Activated CD4-positive, alpha-beta T cell treated with anti-CD3 and anti-CD28 coated beads, Interleukin-2, amount 10 ng/mL, durations not matched to agents 7 days and 5 days (primary cell): ENCODE data around the gene RAPH1. TPM values are rescaled to one million over a fixed set of nuclear protein-coding genes. Genes with fewer than 3 reads are reported as not detected.
"Not testable (repeated sequence)": the region's sequence is repeated elsewhere in the genome, so short reads cannot be mapped to it uniquely, and the experiment has no call there.

Experiments used
- CTCF ChIA-PET: fragments of 350-600 bp; sonication (Branson Sonifier 250); formaldehyde crosslinking; loops from one replicate; lab custom pipeline; 2021; ENCODE audit warnings: antibody characterized with exemption; lab: Charles Lee
- POLR2A ChIA-PET: fragments of 350-600 bp; sonication (Branson Sonifier 250); formaldehyde crosslinking; loops from one replicate; lab custom pipeline; 2021; ENCODE audit warnings: antibody characterized with exemption; lab: Charles Lee
- DNase-seq: peaks from one replicate; pipeline ENCODE4 v3.0.0-alpha.2; 2020
- H3K27ac Mint-ChIP-seq: one replicate; pipeline ENCODE4 v1.8.0; 2021; ENCODE audit warnings: mild to moderate bottlenecking, moderate library complexity, mixed read lengths
- H3K27me3 Mint-ChIP-seq: one replicate; pipeline ENCODE4 v1.8.0; 2021; ENCODE audit warnings: mixed read lengths
- H3K36me3 Mint-ChIP-seq: one replicate; pipeline ENCODE4 v1.8.0; 2021; ENCODE audit warnings: low read depth, mixed read lengths
- H3K4me1 Mint-ChIP-seq: one replicate; pipeline ENCODE4 v1.8.0; 2021; ENCODE audit warnings: mixed read lengths
- H3K4me3 Mint-ChIP-seq: one replicate; pipeline ENCODE4 v1.8.0; 2021; ENCODE audit warnings: mild to moderate bottlenecking, moderate library complexity, mixed read lengths
- H3K9me3 Mint-ChIP-seq: one replicate; pipeline ENCODE4 v1.8.0; 2021; ENCODE audit warnings: mixed read lengths
- total RNA-seq, 2 experiments: library from RNA; stranded (reverse); gene quantifications; one replicate each; pipeline ENCODE4 v1.2.3, GENCODE V29; 2021

The RAPH1 gene
- total RNA-seq, 2 experiments from 2014 or later, result 1.7 to 2.1 TPM

DNA sequence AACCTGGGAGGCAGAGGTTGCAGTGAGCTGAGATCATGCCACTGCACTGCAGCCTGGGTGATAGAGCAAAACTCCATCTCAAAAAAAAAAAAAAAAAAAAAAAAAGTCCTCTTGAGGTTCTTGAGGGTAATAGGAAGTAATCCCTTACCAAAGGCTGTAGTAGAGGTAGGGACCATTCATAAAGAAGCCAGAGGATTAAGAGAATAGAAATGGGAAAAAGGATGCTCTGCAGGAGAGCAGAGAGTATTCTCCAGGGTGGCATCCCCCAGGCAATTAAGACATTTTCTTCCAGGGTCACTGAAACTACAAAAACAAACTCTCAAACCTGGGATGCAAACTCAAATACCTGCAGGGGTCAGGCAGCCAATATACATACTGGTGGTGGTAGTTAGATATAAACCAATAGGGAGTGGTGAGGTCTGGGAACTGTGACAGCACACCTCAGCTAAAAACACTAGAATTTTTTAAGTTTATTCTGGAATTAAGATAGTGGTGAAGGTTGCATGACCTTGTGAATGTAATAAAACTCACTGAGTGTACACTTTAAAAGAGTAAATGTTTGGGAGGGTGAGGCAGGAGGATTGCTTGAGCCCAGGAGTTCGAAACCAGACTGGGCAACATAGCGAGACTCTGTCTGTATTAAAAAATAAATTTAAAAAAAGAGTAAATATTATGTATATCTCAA, 24.7 kb downstream of the RAPH1 start:
- Mint-ChIP-seq H3K27me3 (no peaks in the 10 kb centered on the region), H3K9me3 (peaks cover 4% of the 10 kb centered on the region), H3K36me3 (peaks cover 3% of the 10 kb centered on the region), H3K4me1 (peaks cover 3% of the 10 kb centered on the region), H3K27ac (no peak overlapping the region), H3K4me3 (no peak overlapping the region)
- CTCF ChIA-PET, result interaction anchor here (1.3 kb wide), 1 partner anchor 24 kb away, joined by 3 read pairs; no protein-coding TSS in a partner anchor
- no peak for DNase-seq
- POLR2A ChIA-PET, result interaction anchor here (0.8 kb wide), 1 partner anchor 18 kb away, joined by 3 read pairs; no protein-coding TSS in a partner anchor

- CTCF ChIA-PET, H3K4me3 Mint-ChIP-seq: not testable (repeated sequence)
Measured at GRCh38 chr2:203503460-203503859, 31.6 kb downstream of the RAPH1 start.

GRCh38 chr2:203501873-203502272, 33.2 kb downstream of the RAPH1 start:
- H3K4me3 Mint-ChIP-seq, result no peak overlapping the region
- CTCF ChIA-PET, result interaction anchor here (1.0 kb wide), 1 partner anchor 29 kb away, joined by 4 read pairs; no protein-coding TSS in a partner anchor
- no peaks in the 10 kb centered on the region for H3K27me3 Mint-ChIP-seq
- H3K27ac Mint-ChIP-seq, result no peak overlapping the region
- DNase-seq, result no peak
- POLR2A ChIA-PET, result no interaction called here
- H3K4me1 Mint-ChIP-seq, result peaks cover 14% of the 10 kb centered on the region
- peaks cover 11% of the 10 kb centered on the region for H3K9me3 Mint-ChIP-seq
- H3K36me3 Mint-ChIP-seq, result peaks cover 5% of the 10 kb centered on the region

More at GRCh38 chr2:203503460-203503859, 31.6 kb downstream of the RAPH1 start:
- Mint-ChIP-seq H3K9me3 (peaks cover 11% of the 10 kb centered on the region), H3K4me1 (peaks cover 10% of the 10 kb centered on the region)
- H3K36me3 Mint-ChIP-seq, POLR2A ChIA-PET, H3K27ac Mint-ChIP-seq, H3K27me3 Mint-ChIP-seq, DNase-seq: not testable (repeated sequence)

- H3K36me3 Mint-ChIP-seq, result peaks cover 5% of the 10 kb centered on the region
- no peak for DNase-seq
- peaks cover 14% of the 10 kb centered on the region for H3K4me1 Mint-ChIP-seq
- H3K27me3 Mint-ChIP-seq, result no peaks in the 10 kb centered on the region
- ChIA-PET POLR2A (no interaction called here), CTCF (no interaction called here)
- peaks cover 11% of the 10 kb centered on the region for H3K9me3 Mint-ChIP-seq
- no peak overlapping the region for H3K27ac Mint-ChIP-seq
- H3K4me3 Mint-ChIP-seq, result no peak overlapping the region
Measured at GRCh38 chr2:203500951-203501350, 34.1 kb downstream of the RAPH1 start.

DNA sequence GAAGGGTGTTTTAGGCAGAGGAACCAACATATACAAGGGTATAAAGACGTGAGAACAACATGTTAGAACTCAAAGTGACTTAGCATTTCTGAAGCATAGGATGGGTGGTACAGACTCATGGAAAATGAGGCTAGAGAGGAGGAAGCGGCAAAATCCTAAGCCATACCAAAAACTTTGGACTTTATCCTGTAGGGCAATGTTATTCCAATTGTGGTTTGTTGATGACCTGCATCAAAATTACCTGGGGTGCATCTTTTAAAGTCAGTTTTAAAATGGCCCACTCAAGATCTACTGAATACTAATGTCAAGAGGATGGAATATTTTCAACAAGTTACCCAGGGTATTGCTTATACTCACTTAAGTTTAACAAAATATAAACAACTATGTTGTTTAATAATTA, 34.8 kb downstream of the RAPH1 start:
- no peak overlapping the region for H3K4me3 Mint-ChIP-seq
- H3K27me3 Mint-ChIP-seq, result no peaks in the 10 kb centered on the region
- POLR2A ChIA-PET, result no interaction called here
- peaks cover 5% of the 10 kb centered on the region for H3K36me3 Mint-ChIP-seq
- H3K4me1 Mint-ChIP-seq, result peaks cover 14% of the 10 kb centered on the region
- no peak overlapping the region for H3K27ac Mint-ChIP-seq
- H3K9me3 Mint-ChIP-seq, result peaks cover 11% of the 10 kb centered on the region
- no peak for DNase-seq
- CTCF ChIA-PET, result no interaction called here

DNA sequence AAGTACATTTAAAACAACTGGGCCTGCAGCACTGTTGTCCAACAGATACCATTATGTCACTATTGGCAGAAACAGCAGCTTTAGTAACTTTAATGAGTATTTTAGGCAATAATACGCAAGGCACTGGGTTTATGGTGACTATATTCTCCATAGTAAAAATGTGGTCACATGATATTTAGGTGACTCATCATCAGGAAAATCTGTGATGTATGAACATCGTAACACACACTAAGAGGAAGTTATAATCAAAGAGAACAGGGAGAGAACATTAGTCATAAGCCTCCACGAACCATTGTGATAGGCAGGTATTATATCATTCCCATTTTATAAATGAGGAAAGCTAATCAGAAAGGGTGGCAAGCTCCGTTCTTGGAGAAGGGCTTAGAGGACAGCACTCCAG, 36.9 kb downstream of the RAPH1 start:
- H3K4me3 Mint-ChIP-seq, result no peak overlapping the region
- no peak overlapping the region for H3K27ac Mint-ChIP-seq
- no peaks in the 10 kb centered on the region for H3K36me3 Mint-ChIP-seq
- peaks cover 3% of the 10 kb centered on the region for H3K9me3 Mint-ChIP-seq
- H3K27me3 Mint-ChIP-seq, result no peaks in the 10 kb centered on the region
- DNase-seq, result no peak
- CTCF ChIA-PET, result interaction anchor here (0.8 to 1.0 kb wide), 2 partner anchors 14 to 18 kb away, joined by 3 read pairs; no protein-coding TSS in a partner anchor
- POLR2A ChIA-PET, result no interaction called here
- H3K4me1 Mint-ChIP-seq, result peaks cover 19% of the 10 kb centered on the region

DNA sequence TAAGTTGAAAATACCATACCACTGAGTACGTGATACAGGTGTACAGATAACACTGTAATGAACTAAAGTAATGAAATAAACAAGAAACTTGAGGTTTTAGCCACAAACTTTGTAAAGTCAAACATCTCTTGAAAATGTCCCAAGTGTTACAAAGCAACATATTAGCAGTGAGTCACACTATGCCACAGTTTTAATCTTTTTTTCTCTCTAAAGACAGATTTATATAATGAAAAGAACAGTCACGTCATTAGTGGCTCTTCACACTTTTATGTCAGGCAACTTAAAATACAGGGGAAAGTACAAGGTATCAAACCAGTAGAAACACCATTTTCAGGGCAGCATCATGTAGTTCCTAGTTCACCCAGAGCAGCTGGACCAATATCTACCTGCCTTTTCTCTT, 42.1 kb downstream of the RAPH1 start:
- POLR2A ChIA-PET, result no interaction called here
- Mint-ChIP-seq H3K9me3 (no peaks in the 10 kb centered on the region), H3K4me3 (no peak overlapping the region), H3K36me3 (no peaks in the 10 kb centered on the region), H3K4me1 (peaks cover 15% of the 10 kb centered on the region), H3K27ac (no peak overlapping the region), H3K27me3 (no peaks in the 10 kb centered on the region)
- no peak for DNase-seq
- CTCF ChIA-PET, result interaction anchor here (1.0 kb wide), 1 partner anchor 8 kb away, joined by 3 read pairs; no protein-coding TSS in a partner anchor

DNA sequence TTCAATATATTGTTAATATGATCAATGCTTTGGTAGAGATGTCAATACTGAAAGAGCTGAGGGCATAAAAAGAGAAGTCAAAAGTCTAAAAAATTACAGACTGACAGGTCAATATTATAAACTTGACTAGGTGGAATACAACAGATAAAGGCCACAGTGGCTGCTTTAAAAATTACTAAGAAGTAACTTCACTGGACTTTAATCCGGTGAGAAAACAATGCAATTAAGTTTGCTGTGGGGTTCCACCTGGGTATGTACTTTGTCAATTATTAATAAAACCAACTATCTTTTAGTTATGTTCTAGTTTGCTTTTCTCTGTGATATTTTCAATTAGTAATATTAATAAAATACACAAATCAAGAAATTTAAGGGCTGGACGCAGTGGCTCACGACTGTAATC, 44.7 kb downstream of the RAPH1 start:
- peaks cover 15% of the 10 kb centered on the region for H3K4me1 Mint-ChIP-seq
- no peak for DNase-seq
- CTCF ChIA-PET, result interaction anchor here (0.7 to 0.9 kb wide), 2 partner anchors 24 to 258 kb away, joined by 3 to 4 read pairs; no protein-coding TSS in a partner anchor
- POLR2A ChIA-PET, result no interaction called here
- no peaks in the 10 kb centered on the region for H3K27me3 Mint-ChIP-seq
- no peak overlapping the region for H3K27ac Mint-ChIP-seq
- H3K36me3 Mint-ChIP-seq, result no peaks in the 10 kb centered on the region
- H3K9me3 Mint-ChIP-seq, result no peaks in the 10 kb centered on the region
- H3K4me3 Mint-ChIP-seq, result no peak overlapping the region

- ChIA-PET POLR2A (no interaction called here), CTCF (interaction anchor here (0.8 to 0.9 kb wide), 2 partner anchors 25 to 35 kb away, joined by 3 read pairs; no protein-coding TSS in a partner anchor)
- Mint-ChIP-seq H3K9me3 (no peaks in the 10 kb centered on the region), H3K27ac (no peak overlapping the region), H3K27me3 (no peaks in the 10 kb centered on the region), H3K4me3 (no peak overlapping the region), H3K4me1 (peaks cover 17% of the 10 kb centered on the region), H3K36me3 (no peaks in the 10 kb centered on the region)
- no peak for DNase-seq
Measured at GRCh38 chr2:203489531-203489930, 45.6 kb downstream of the RAPH1 start.

GRCh38 chr2:203484266-203485112, 50.6 kb downstream of the RAPH1 start:
- H3K27ac Mint-ChIP-seq, result no peak overlapping the region
- POLR2A ChIA-PET, result no interaction called here
- peaks cover 7% of the 10 kb centered on the region for H3K4me1 Mint-ChIP-seq
- CTCF ChIA-PET, result interaction anchor here (0.7 to 2.7 kb wide), 5 partner anchors 9 to 330 kb away, joined by 3 to 14 read pairs (median 3); no protein-coding TSS in a partner anchor
- no peaks in the 10 kb centered on the region for H3K27me3 Mint-ChIP-seq
- DNase-seq, result peak; percentile 61
- no peaks in the 10 kb centered on the region for H3K36me3 Mint-ChIP-seq
- H3K9me3 Mint-ChIP-seq, result no peaks in the 10 kb centered on the region
- no peak overlapping the region for H3K4me3 Mint-ChIP-seq

DNA sequence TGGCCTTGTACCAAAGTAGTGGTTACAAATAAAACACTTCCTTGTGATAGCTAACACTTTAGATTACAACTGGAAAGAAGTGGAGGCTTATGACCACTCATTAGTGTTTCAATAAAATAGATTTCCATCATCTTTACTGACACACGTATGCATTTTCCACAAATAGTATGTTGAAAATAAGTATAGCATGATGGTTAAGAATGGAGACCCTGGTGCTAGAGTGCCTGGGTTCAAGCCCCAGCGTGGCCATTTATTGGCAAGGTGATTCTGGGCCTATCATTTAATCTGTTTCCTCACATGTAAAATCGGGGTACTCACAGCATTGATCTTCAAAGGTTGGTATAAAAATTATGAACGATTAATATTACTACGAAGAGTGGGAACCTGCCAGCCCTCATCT, 54.5 kb downstream of the RAPH1 start:
- H3K27me3 Mint-ChIP-seq, result no peaks in the 10 kb centered on the region
- H3K36me3 Mint-ChIP-seq, result no peaks in the 10 kb centered on the region
- no peak overlapping the region for H3K27ac Mint-ChIP-seq
- H3K4me1 Mint-ChIP-seq, result peaks cover 7% of the 10 kb centered on the region
- ChIA-PET POLR2A (no interaction called here), CTCF (interaction anchor here (1.0 to 2.4 kb wide), 2 partner anchors 18 to 335 kb away, joined by 3 to 13 read pairs; no protein-coding TSS in a partner anchor)
- DNase-seq, result no peak
- H3K4me3 Mint-ChIP-seq, result no peak overlapping the region
- H3K9me3 Mint-ChIP-seq, result no peaks in the 10 kb centered on the region

DNA sequence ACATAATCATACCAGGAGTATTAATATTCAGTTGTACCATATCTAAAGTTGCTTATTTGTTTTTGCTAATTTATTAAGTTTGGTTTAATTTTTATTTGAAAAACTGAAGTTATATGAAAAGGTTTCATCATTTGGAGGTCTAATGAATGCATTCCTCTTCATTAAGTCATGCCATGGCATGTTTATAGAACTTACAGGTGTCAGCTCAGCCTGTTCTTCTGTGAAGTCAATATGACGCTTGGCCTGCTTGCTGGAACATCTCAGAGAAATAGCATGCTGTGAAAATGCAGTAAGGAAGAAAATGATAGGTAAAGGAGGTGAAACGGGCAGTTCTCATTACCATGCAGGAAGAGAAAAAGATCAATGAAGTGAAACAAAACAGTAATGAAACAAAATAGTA, 58.2 kb downstream of the RAPH1 start:
- no peak overlapping the region for H3K27ac Mint-ChIP-seq
- ChIA-PET CTCF (no interaction called here), POLR2A (interaction anchor here (0.6 kb wide), 1 partner anchor 308 kb away, joined by 3 read pairs; no protein-coding TSS in a partner anchor)
- no peaks in the 10 kb centered on the region for H3K36me3 Mint-ChIP-seq
- H3K4me1 Mint-ChIP-seq, result no peaks in the 10 kb centered on the region
- no peak for DNase-seq
- H3K9me3 Mint-ChIP-seq, result no peaks in the 10 kb centered on the region
- H3K27me3 Mint-ChIP-seq, result no peaks in the 10 kb centered on the region
- H3K4me3 Mint-ChIP-seq, result no peak overlapping the region

DNA sequence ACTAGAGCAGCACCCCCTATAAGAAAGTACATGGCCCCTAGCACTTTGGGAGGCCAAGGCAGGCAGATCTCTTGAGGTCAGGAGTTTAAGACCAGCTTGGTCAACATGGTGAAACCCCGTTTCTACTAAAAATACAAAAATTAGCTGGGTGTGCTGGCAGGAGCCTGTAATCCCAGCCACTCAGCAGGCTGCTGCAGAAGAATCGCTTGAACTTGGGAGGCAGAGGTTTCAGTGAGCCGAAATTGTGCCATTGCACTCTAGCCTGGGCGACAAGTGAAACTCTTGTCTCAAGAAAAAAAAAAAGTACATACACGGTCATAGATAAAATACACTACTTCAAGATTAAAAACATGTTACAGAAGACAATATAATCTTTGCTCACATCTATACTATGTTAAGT, 63.8 kb downstream of the RAPH1 start:
- H3K4me3 Mint-ChIP-seq, result no peak overlapping the region
- POLR2A ChIA-PET, result no interaction called here
- H3K4me1 Mint-ChIP-seq, result no peaks in the 10 kb centered on the region
- no peak overlapping the region for H3K27ac Mint-ChIP-seq
- H3K27me3 Mint-ChIP-seq, result no peaks in the 10 kb centered on the region
- no peak for DNase-seq
- CTCF ChIA-PET, result no interaction called here
- H3K36me3 Mint-ChIP-seq, result no peaks in the 10 kb centered on the region
- no peaks in the 10 kb centered on the region for H3K9me3 Mint-ChIP-seq
